ENCODE data around the gene FAM114A1.

Gene FAM114A1

DNA sequence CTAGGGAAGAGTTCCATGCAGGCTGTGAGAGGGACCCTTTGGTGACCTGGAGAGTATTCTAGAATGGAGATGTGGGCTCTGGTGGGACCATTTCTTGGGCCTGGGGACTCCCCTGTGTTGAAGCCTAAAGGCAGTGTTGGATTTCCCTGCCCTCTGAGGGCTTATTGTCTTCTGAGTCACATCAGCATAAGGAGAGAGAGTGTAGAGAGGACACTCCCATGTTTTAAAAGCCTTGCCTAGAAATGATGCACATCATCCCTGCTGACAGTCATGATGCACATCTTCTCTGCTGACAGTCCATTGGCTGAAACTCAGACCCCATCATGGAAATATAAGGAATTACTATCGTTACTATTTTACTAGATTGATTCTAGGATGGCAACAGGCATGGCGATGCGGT, 51.9 kb downstream of the FAM114A1 start:
- Histone ChIP-seq H3K4me3 (replicated peaks; ENCODE audit: insufficient read depth, low read length) (no peak overlapping the region), H3K27ac (replicated peaks) (no peak overlapping the region), H3K27me3 (ENCODE audit: insufficient read depth, poor library complexity, severe bottlenecking) (no peaks in the 10 kb centered on the region)
- no peak for TF ChIP-seq GABPA (IDR thresholded peaks at IDR 0.05; ENCODE audit: low read depth)
- no peak for TF ChIP-seq SPI1 (IDR thresholded peaks at IDR 0.05; ENCODE audit: borderline replicate concordance, low read depth)
- TF ChIP-seq POLR2AphosphoS5 (IDR thresholded peaks at IDR 0.05; ENCODE audit: low read depth) = no peak
- TF ChIP-seq, protein P1, sequence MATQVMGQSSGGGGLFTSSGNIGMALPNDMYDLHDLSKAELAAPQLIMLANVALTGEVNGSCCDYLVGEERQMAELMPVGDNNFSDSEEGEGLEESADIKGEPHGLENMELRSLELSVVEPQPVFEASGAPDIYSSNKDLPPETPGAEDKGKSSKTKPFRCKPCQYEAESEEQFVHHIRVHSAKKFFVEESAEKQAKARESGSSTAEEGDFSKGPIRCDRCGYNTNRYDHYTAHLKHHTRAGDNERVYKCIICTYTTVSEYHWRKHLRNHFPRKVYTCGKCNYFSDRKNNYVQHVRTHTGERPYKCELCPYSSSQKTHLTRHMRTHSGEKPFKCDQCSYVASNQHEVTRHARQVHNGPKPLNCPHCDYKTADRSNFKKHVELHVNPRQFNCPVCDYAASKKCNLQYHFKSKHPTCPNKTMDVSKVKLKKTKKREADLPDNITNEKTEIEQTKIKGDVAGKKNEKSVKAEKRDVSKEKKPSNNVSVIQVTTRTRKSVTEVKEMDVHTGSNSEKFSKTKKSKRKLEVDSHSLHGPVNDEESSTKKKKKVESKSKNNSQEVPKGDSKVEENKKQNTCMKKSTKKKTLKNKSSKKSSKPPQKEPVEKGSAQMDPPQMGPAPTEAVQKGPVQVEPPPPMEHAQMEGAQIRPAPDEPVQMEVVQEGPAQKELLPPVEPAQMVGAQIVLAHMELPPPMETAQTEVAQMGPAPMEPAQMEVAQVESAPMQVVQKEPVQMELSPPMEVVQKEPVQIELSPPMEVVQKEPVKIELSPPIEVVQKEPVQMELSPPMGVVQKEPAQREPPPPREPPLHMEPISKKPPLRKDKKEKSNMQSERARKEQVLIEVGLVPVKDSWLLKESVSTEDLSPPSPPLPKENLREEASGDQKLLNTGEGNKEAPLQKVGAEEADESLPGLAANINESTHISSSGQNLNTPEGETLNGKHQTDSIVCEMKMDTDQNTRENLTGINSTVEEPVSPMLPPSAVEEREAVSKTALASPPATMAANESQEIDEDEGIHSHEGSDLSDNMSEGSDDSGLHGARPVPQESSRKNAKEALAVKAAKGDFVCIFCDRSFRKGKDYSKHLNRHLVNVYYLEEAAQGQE (IDR thresholded peaks at IDR 0.05; ENCODE audit: insufficient replicate concordance, low read depth) = no peak
- TF ChIP-seq, protein P2, sequence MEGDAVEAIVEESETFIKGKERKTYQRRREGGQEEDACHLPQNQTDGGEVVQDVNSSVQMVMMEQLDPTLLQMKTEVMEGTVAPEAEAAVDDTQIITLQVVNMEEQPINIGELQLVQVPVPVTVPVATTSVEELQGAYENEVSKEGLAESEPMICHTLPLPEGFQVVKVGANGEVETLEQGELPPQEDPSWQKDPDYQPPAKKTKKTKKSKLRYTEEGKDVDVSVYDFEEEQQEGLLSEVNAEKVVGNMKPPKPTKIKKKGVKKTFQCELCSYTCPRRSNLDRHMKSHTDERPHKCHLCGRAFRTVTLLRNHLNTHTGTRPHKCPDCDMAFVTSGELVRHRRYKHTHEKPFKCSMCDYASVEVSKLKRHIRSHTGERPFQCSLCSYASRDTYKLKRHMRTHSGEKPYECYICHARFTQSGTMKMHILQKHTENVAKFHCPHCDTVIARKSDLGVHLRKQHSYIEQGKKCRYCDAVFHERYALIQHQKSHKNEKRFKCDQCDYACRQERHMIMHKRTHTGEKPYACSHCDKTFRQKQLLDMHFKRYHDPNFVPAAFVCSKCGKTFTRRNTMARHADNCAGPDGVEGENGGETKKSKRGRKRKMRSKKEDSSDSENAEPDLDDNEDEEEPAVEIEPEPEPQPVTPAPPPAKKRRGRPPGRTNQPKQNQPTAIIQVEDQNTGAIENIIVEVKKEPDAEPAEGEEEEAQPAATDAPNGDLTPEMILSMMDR (IDR thresholded peaks at IDR 0.05; ENCODE audit: insufficient read depth, low read length) = no peak
- no peak for DNase-seq (ENCODE audit: low read depth in 1 of 2, low spot score in 1 of 2)

DNA sequence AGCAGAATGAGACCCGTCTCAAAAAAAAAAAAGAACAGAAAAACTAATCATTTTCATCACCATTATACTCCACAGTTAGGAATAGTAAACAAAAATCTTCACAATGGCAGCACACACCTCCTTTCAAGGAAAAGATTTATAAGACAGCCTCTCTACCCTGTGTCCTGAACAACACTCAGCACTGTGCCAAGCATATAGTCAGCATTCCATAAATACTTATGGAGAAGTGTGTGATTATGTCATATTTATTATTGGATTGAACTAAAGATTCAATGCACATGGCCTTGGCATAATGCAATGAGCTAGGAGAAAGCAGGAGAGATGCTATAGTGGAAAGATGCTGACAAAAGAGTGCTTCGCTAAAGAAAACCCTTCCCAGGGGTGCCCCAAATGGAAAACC, 52.6 kb downstream of the FAM114A1 start:
- TF ChIP-seq, protein P1 (IDR thresholded peaks at IDR 0.05; ENCODE audit: insufficient replicate concordance, low read depth) = no peak
- DNase-seq (ENCODE audit: low read depth in 1 of 2, low spot score in 1 of 2) = no peak
- Histone ChIP-seq H3K4me3 (replicated peaks; ENCODE audit: insufficient read depth, low read length) (no peak overlapping the region), H3K27me3 (ENCODE audit: insufficient read depth, poor library complexity, severe bottlenecking) (no peaks in the 10 kb centered on the region), H3K27ac (replicated peaks) (no peak overlapping the region; the same call in 1 of the 2 replicates)

DNA sequence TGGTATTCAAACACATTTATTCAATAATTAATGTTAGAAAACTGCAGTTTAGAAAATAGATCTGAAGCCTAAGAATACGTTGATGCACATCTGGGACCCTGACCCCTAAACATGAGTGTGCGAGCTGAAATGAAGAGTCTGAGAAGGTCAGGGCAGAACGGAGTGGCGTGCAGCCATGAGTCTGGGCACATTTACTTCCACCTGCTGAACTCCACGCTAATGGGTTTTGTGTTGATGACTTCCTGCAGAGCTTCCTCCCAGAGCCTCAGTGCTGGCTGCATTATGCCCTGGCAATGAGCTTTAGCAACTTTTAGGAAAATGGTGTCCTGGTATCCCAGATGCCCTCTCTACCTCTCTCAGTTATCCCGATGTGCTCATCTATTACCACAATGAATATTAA, 53.1 kb downstream of the FAM114A1 start:
- H3K4me3 ChIP-seq (replicated peaks; ENCODE audit: insufficient read depth, low read length) = no peak overlapping the region
- TF ChIP-seq SPI1 (IDR thresholded peaks at IDR 0.05; ENCODE audit: borderline replicate concordance, low read depth) (no peak), POLR2AphosphoS5 (IDR thresholded peaks at IDR 0.05; ENCODE audit: low read depth) (no peak)
- TF ChIP-seq, protein P1 (IDR thresholded peaks at IDR 0.05; ENCODE audit: insufficient replicate concordance, low read depth) = no peak
- TF ChIP-seq, protein P2 (IDR thresholded peaks at IDR 0.05; ENCODE audit: insufficient read depth, low read length) = no peak
- H3K27me3 ChIP-seq (ENCODE audit: insufficient read depth, poor library complexity, severe bottlenecking) = no peaks in the 10 kb centered on the region
- peak overlapping the region; percentile 29 for H3K27ac ChIP-seq (replicated peaks)
- peak in 1 of 2 experiments; percentile 46 for DNase-seq (ENCODE audit: low read depth in 1 of 2, low spot score in 1 of 2)

DNA sequence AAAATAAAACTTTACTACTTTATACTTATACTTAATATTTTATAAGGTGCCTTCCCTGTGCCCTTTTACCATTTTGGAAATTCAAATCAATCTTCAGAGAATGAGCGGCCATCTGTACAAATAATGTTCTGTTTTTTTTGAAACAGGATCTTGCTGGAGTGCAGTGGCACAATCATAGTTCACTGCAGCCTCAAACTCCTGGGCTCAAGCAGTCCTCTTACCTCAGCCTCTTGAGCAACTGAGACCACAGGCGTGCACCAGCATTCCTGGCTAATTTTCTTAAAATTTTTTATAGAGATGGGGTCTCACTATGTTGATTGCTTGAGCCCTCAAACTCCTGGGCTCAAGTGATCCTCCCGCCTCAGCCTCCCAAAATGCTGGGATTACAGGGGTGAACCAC, 53.5 kb downstream of the FAM114A1 start:
- TF ChIP-seq SPI1 (IDR thresholded peaks at IDR 0.05; ENCODE audit: borderline replicate concordance, low read depth) = no peak
- no peaks in the 10 kb centered on the region for H3K27me3 ChIP-seq (ENCODE audit: insufficient read depth, poor library complexity, severe bottlenecking)
- H3K27ac ChIP-seq (replicated peaks) = peak overlapping the region; percentile 29
- DNase-seq (ENCODE audit: low read depth in 1 of 2, low spot score in 1 of 2) = peak in 1 of 2 experiments; percentile 54
- no peak overlapping the region for H3K4me3 ChIP-seq (replicated peaks; ENCODE audit: insufficient read depth, low read length)
